Skeletal muscle satellite cell (primary cell): ENCODE data around the gene SEMA6A.

Experiments used
- H3K27me3 ChIP-seq: 2 replicates; pipeline ENCODE4 v1.7.0; 2013; ENCODE audit warnings: low read length; ENCODE audit not compliant: control insufficient read depth, insufficient read depth
- H3K36me3 ChIP-seq: 2 replicates; pipeline ENCODE4 v1.7.0; 2013; ENCODE audit warnings: mild to moderate bottlenecking, control low read depth, low read length; ENCODE audit not compliant: insufficient read depth
- H3K4me1 ChIP-seq: 2 replicates; pipeline ENCODE4 v1.7.0; 2013; ENCODE audit warnings: low read length; ENCODE audit not compliant: control insufficient read depth, insufficient read depth
- H3K4me2 ChIP-seq: 2 replicates; pipeline ENCODE4 v1.7.0; 2013; ENCODE audit warnings: mild to moderate bottlenecking, low read length
- H3K4me3 ChIP-seq: 2 replicates; pipeline ENCODE4 v1.7.0; 2013; ENCODE audit warnings: low read length
- H3K9ac ChIP-seq: 2 replicates; pipeline ENCODE4 v1.7.0; 2013; ENCODE audit warnings: mild to moderate bottlenecking, low read depth, low read length, moderate library complexity
- H3K9me3 ChIP-seq: replicated peaks from 2 replicates; pipeline ENCODE4 v1.7.0; 2013; ENCODE audit warnings: mild to moderate bottlenecking, control low read depth, low read length

Gene SEMA6A

GRCh38 chr5:116598911-116599310 lies 24.3 kb upstream of the SEMA6A start:
- Histone ChIP-seq H3K4me2 (no peak overlapping the region), H3K27me3 (no peaks in the 10 kb centered on the region), H3K9ac (no peak overlapping the region), H3K4me1 (peaks cover 4% of the 10 kb centered on the region), H3K36me3 (no peaks in the 10 kb centered on the region), H3K9me3 (no peaks in the 10 kb centered on the region), H3K4me3 (no peak overlapping the region)

- H3K4me2 ChIP-seq = no peak overlapping the region
- no peaks in the 10 kb centered on the region for H3K36me3 ChIP-seq
- H3K4me1 ChIP-seq = peaks cover 2% of the 10 kb centered on the region
- H3K27me3 ChIP-seq = no peaks in the 10 kb centered on the region
- no peak overlapping the region for H3K9ac ChIP-seq
- H3K4me3 ChIP-seq = no peak overlapping the region
- H3K9me3 ChIP-seq = no peaks in the 10 kb centered on the region
Measured at GRCh38 chr5:116595498-116595897, 20.9 kb upstream of the SEMA6A start.

DNA sequence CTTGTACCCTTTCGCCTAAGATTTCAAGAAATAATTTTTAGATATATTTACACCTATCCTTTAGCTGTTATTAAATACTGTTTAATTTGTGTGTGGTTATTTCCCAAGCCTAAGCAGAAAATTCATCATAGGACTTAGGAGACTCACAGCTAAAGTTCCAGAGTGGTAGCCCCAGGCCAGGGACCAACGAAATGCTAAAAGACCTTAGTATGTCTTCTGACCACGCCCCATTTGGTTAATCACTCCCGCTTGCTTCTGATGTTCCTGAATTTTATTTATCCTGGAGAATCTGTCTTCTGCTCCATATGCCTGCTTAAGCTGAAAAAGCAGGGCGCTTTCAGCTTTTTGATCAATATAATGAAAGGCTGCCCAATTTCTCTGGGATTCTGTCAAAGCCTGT lies 18.7 kb upstream of the SEMA6A start:
- H3K9ac ChIP-seq = no peak overlapping the region
- H3K4me3 ChIP-seq = no peak overlapping the region
- no peaks in the 10 kb centered on the region for H3K27me3 ChIP-seq
- no peaks in the 10 kb centered on the region for H3K36me3 ChIP-seq
- no peaks in the 10 kb centered on the region for H3K9me3 ChIP-seq
- no peaks in the 10 kb centered on the region for H3K4me1 ChIP-seq
- H3K4me2 ChIP-seq = no peak overlapping the region

- Histone ChIP-seq H3K27me3 (no peaks in the 10 kb centered on the region), H3K36me3 (no peaks in the 10 kb centered on the region), H3K9me3 (no peaks in the 10 kb centered on the region), H3K4me3 (no peak overlapping the region), H3K9ac (no peak overlapping the region), H3K4me1 (peaks cover 10% of the 10 kb centered on the region), H3K4me2 (no peak overlapping the region)
Measured at GRCh38 chr5:116585227-116585626, 10.6 kb upstream of the SEMA6A start.

DNA sequence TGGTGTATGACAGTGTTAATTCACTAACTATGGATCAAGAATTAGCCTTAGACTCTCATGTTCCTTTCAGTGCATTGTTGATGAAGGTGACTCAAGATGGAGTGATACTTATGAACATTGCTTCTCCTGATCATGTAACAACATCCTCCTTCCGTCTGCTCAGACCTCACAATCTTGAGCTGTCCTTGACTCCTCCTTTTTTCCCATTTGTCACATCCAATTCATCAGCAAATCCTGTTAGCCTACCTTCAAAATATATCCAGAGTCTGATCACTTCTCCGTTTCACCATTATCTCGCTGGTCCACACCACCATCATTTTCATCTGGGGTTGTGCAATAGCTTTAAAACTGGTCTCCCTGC lies 9.2 kb upstream of the SEMA6A start:
- Histone ChIP-seq H3K4me1 (peaks cover 10% of the 10 kb centered on the region), H3K9me3 (no peaks in the 10 kb centered on the region), H3K4me2 (peak overlapping the region; percentile 8), H3K36me3 (no peaks in the 10 kb centered on the region), H3K9ac (no peak overlapping the region), H3K4me3 (no peak overlapping the region), H3K27me3 (no peaks in the 10 kb centered on the region)

DNA sequence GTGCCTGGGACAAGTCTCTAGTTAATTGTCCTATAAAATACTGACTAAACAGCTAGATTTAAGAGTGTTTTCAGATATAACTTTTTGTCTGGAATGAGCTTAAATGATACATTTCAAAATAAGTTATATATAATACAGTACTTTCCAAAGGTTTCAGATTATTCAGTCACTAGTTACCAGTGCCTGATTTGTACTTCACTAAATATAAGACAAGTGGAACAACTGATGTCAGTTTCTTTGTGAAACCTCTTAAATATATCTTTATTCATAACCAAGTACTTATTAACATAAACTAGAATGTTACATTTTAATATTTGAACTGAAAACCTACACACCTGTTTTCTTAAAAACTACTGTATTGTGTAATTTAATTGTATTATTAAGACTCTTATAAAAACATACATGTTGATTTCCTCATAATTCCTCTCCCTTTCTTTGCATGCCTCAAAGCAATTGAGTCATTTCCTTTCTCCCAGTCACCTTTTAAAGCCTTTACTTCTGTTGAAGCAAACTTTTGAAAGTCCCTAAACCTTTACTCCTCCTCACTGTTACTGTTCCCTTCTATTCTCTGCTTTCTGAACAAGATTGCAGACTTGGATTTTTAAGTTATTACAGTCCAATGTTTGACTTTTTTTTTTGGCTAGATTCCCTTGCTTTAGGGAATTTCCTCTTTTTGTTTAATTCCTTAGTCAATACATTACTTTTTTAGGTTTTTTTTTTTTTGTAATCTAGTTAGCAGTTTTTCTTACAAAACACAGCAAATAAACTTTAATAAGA lies 8.7 kb upstream of the SEMA6A start:
- Histone ChIP-seq H3K9me3 (no peaks in the 10 kb centered on the region), H3K4me3 (no peak overlapping the region), H3K9ac (no peak overlapping the region), H3K4me2 (peak overlapping the region; percentile 8), H3K27me3 (peaks cover 5% of the 10 kb centered on the region), H3K36me3 (no peaks in the 10 kb centered on the region), H3K4me1 (peaks cover 10% of the 10 kb centered on the region)

- Histone ChIP-seq H3K36me3 (no peaks in the 10 kb centered on the region), H3K27me3 (peaks cover 15% of the 10 kb centered on the region), H3K4me1 (peaks cover 10% of the 10 kb centered on the region), H3K4me3 (no peak overlapping the region), H3K9me3 (no peaks in the 10 kb centered on the region), H3K4me2 (no peak overlapping the region), H3K9ac (no peak overlapping the region)
Measured at GRCh38 chr5:116581910-116582309, 7.3 kb upstream of the SEMA6A start.

DNA sequence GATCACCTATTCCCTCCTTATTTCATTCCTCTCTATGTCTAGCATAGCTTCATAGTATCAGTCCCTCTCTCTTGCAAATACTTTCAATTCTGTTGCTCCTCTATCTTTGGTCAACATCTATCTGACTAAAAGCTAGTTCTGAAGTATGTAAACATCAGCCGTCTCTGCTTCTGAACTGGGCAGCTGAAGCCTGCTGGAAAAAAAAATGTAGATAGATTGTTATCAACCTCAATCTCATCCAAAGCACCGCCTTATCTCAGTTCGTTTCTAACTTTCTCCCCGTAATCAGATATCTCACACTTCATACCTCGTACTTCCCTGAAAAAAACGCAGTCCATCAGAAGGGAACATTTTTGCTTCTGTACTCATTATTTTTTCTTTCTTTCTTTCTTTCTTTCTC lies 4.5 kb upstream of the SEMA6A start:
- Histone ChIP-seq H3K9ac (no peak overlapping the region), H3K36me3 (no peaks in the 10 kb centered on the region), H3K27me3 (peaks cover 28% of the 10 kb centered on the region), H3K4me2 (no peak overlapping the region), H3K4me1 (peaks cover 22% of the 10 kb centered on the region), H3K9me3 (no peaks in the 10 kb centered on the region), H3K4me3 (no peak overlapping the region)

GRCh38 chr5:116578676-116579075 lies 4.1 kb upstream of the SEMA6A start:
- H3K4me2 ChIP-seq = no peak overlapping the region
- no peaks in the 10 kb centered on the region for H3K9me3 ChIP-seq
- H3K27me3 ChIP-seq = peaks cover 33% of the 10 kb centered on the region
- H3K4me1 ChIP-seq = peaks cover 23% of the 10 kb centered on the region
- H3K9ac ChIP-seq = no peak overlapping the region
- H3K36me3 ChIP-seq = no peaks in the 10 kb centered on the region
- no peak overlapping the region for H3K4me3 ChIP-seq

- Histone ChIP-seq H3K27me3 (peaks cover 47% of the 10 kb centered on the region), H3K4me1 (peaks cover 27% of the 10 kb centered on the region), H3K4me3 (no peak overlapping the region), H3K36me3 (no peaks in the 10 kb centered on the region), H3K4me2 (no peak overlapping the region), H3K9ac (no peak overlapping the region), H3K9me3 (no peaks in the 10 kb centered on the region)
Measured at GRCh38 chr5:116577064-116577788, 2.6 kb upstream of the SEMA6A start.

- Histone ChIP-seq H3K4me3 (peak overlapping the region; percentile 81), H3K9me3 (no peaks in the 10 kb centered on the region), H3K36me3 (no peaks in the 10 kb centered on the region), H3K4me2 (peak overlapping the region; percentile 98), H3K9ac (peak overlapping the region; percentile 33), H3K27me3 (peaks cover 57% of the 10 kb centered on the region), H3K4me1 (peaks cover 27% of the 10 kb centered on the region)
Measured at GRCh38 chr5:116576053-116576713, 1.6 kb upstream of the SEMA6A start.
